Vagina (tissue), 2 donors: Measurements from ENCODE around the gene RYR3.

Experiments
- CTCF ChIP-seq, 3 experiments: fragments of 450-650 bp in 2 of 3; fragments of 200-600 bp in 1 of 3; sonication (generic) in 1 of 3; IDR thresholded peaks; one replicate each; pipeline ENCODE4 v1.5.1; 2017 to 2019; ENCODE audit warnings: antibody characterized with exemption in 3 of 3, mild to moderate bottlenecking in 2 of 3, moderate library complexity in 2 of 3
- POLR2A ChIP-seq, 2 donors: fragments of 450-650 bp; IDR thresholded peaks; one replicate each; pipeline ENCODE4 v1.6.1; 2017; ENCODE audit warnings: antibody characterized with exemption in 2 of 2, mild to moderate bottlenecking in 2 of 2, moderate library complexity in 2 of 2

- no peak for TF ChIP-seq CTCF (IDR thresholded peaks at IDR 0.05)
- no peak for TF ChIP-seq POLR2A (IDR thresholded peaks at IDR 0.05)
Observed at GRCh38 chr15:33629647-33630046, 318.9 kb downstream of the RYR3 start.
